ENCODE results near the gene RAB20. TPM values are rescaled to one million over a fixed set of nuclear protein-coding genes. Genes with fewer than 3 reads are reported as not detected.

The RAB20 gene
- total and polyA plus RNA-seq, 2 experiments from 2014 or later = 14.0 to 22.4 TPM

DNA sequence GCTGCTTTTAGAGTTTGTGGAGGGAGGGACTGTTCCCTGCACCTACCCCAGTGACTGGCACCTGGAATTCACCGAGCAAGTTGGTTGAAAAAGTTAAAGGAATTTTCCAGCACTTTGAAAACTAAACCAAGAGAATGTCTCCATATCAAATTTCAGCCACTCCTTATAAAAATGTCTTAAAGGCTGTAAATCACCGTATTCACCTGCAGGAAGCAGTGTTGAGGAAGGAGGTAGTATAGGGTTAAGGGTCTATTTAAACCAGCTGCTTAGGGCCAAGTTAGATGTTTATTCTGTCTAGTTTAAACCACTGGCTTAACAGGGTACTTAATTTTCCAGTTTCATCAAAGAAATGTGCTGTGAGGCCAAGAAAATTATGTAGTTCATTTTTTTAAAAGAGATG lies 3.8 kb upstream of the RAB20 start:
- no peaks in the 10 kb centered on the region for H3K9me3 ChIP-seq (ENCODE audit: low read depth)
- H3K4me1 ChIP-seq (ENCODE audit: low read depth) = peaks cover 6% of the 10 kb centered on the region
- TF ChIP-seq, protein P1, sequence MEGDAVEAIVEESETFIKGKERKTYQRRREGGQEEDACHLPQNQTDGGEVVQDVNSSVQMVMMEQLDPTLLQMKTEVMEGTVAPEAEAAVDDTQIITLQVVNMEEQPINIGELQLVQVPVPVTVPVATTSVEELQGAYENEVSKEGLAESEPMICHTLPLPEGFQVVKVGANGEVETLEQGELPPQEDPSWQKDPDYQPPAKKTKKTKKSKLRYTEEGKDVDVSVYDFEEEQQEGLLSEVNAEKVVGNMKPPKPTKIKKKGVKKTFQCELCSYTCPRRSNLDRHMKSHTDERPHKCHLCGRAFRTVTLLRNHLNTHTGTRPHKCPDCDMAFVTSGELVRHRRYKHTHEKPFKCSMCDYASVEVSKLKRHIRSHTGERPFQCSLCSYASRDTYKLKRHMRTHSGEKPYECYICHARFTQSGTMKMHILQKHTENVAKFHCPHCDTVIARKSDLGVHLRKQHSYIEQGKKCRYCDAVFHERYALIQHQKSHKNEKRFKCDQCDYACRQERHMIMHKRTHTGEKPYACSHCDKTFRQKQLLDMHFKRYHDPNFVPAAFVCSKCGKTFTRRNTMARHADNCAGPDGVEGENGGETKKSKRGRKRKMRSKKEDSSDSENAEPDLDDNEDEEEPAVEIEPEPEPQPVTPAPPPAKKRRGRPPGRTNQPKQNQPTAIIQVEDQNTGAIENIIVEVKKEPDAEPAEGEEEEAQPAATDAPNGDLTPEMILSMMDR (IDR thresholded peaks at IDR 0.05; ENCODE audit: low read depth, low read length) = peak; percentile 6
- H3K27ac ChIP-seq = no peak overlapping the region
- no peaks in the 10 kb centered on the region for H3K36me3 ChIP-seq
- DNase-seq (ENCODE audit: low read depth in 1 of 2, low spot score in 1 of 2) = no peak
- H3K27me3 ChIP-seq = no peaks in the 10 kb centered on the region
- no peak overlapping the region for H3K4me3 ChIP-seq

DNA sequence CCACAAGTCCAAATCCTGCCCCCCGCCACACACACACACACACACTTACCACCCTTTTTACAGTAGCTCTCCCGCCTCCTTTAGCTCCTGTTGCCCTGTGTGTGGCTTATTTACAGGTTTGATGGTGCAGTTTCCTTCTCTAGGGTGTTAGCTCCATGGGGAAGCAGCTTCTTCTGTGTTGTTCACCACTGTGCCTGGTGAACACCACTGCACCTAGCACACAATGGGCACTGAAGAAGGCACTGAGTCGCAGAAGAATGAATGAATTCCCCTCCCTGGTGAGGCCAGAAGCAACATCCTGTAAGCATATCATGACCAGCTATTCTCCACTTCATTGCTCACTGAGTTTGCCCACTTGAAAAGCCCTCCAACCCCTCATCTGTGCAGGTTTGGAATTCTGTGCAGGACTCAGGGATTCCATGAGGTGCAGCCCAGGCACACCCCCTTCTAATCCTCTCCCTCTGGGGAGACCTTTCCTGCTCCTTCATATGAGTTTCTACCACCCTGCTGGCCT lies 3.0 kb upstream of the RAB20 start:
- Histone ChIP-seq H3K4me1 (ENCODE audit: low read depth) (peaks cover 8% of the 10 kb centered on the region), H3K27ac (no peak overlapping the region), H3K36me3 (no peaks in the 10 kb centered on the region), H3K9me3 (ENCODE audit: low read depth) (no peaks in the 10 kb centered on the region), H3K27me3 (no peaks in the 10 kb centered on the region), H3K4me3 (no peak overlapping the region)
- DNase-seq (ENCODE audit: low read depth in 1 of 2, low spot score in 1 of 2) = no peak
- TF ChIP-seq, protein P1 (IDR thresholded peaks at IDR 0.05; ENCODE audit: low read depth, low read length) = no peak

DNA sequence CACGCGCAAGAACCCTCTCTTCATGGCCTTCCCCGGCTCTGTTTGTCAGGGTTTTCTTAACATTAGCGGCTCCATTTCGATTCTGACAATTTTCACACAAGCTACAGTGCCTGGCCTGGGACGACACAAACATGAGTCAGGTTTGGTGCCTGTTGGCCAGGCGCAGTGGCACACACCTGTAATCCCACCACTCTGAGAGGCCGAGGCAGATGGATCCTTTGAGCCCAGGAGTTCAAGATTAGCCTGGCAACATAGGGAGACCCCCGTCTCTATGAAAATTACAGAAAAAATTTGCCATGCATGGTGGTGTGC lies 1.9 kb upstream of the RAB20 start:
- no peaks in the 10 kb centered on the region for H3K36me3 ChIP-seq
- no peak for DNase-seq (ENCODE audit: low read depth in 1 of 2, low spot score in 1 of 2)
- H3K4me1 ChIP-seq (ENCODE audit: low read depth) = peaks cover 8% of the 10 kb centered on the region
- H3K27ac ChIP-seq = no peak overlapping the region
- no peaks in the 10 kb centered on the region for H3K9me3 ChIP-seq (ENCODE audit: low read depth)
- no peak overlapping the region for H3K4me3 ChIP-seq
- TF ChIP-seq, protein P1 (IDR thresholded peaks at IDR 0.05; ENCODE audit: low read depth, low read length) = no peak
- H3K27me3 ChIP-seq = no peaks in the 10 kb centered on the region

DNA sequence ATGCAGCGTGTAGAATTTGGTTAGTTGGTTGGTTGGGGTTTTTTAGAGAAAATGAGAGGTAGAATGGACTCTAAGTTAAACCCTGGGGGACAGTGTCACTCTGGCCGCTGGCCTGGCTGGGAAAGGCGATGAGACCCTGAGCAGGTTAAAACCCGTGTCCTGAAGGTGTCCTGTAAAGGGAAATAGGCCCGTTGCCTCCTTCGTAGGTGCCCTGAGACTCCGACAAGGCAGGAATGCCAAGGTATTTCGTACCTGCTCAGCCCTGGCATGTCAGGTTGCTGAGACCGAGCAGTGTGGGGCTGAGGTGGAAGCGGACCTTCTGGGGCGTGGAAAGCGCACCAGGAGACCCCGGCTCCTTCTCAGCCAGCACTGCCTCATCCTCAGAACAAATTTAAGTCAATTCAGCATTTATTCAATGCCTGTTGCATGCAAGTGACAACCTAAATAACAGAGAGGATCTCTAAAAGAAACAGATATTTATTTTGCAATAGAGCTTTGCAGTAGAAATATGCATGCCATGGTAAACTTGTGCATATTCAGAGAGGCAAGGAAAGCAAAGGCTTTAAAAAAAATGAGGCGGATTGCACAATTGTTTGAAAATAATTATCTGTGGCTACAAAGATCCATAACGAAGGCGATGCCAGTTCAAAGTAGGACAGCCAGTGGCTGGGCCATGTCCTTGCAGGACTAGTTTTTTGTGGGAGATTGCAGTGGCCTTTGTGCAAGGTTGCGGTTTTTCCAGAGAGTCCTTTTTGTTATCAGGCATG lies 1.4 kb upstream of the RAB20 start:
- H3K9me3 ChIP-seq (ENCODE audit: low read depth) = no peaks in the 10 kb centered on the region
- DNase-seq (ENCODE audit: low read depth in 1 of 2, low spot score in 1 of 2) = no peak
- no peaks in the 10 kb centered on the region for H3K27me3 ChIP-seq
- no peaks in the 10 kb centered on the region for H3K36me3 ChIP-seq
- TF ChIP-seq, protein P1 (IDR thresholded peaks at IDR 0.05; ENCODE audit: low read depth, low read length) = no peak
- H3K4me1 ChIP-seq (ENCODE audit: low read depth) = peaks cover 8% of the 10 kb centered on the region
- peak overlapping the region; percentile 76 for H3K4me3 ChIP-seq
- H3K27ac ChIP-seq = no peak overlapping the region

DNA sequence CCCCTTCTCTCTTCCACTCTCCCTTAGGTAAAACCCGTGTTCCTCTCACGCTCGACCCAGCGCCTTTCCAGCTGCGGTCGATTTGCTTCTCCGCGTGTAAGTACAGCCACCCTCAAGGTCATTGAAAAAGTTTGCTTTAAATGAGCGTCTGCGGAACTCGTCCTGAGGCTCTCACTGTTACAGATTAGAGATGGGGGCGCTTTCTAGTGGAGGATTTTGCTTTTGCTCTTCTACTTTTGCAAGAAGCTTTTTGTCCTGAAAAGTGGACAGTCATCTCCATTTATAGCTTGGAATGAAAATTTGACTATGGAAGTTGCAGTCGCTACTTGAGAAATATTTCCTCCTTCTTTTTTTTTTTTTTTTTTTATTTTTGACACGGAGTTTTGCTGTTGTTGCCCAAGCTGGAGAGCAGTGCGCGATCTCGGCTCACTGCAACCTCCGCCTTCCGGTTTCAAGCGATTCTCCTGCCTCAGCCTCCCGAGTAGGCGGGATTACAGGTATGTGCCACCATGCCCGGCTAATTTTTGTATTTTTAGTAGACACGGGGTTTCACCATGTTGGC lies 595 bp upstream of the RAB20 start:
- Histone ChIP-seq H3K27me3 (no peaks in the 10 kb centered on the region), H3K9me3 (ENCODE audit: low read depth) (no peaks in the 10 kb centered on the region), H3K4me3 (peak overlapping the region; percentile 76), H3K27ac (peak overlapping the region; percentile 54), H3K36me3 (no peaks in the 10 kb centered on the region), H3K4me1 (ENCODE audit: low read depth) (peaks cover 8% of the 10 kb centered on the region)
- DNase-seq (ENCODE audit: low read depth in 1 of 2, low spot score in 1 of 2) = no peak
- TF ChIP-seq, protein P1 (IDR thresholded peaks at IDR 0.05; ENCODE audit: low read depth, low read length) = peak; percentile 7

All from cardiac muscle cell (in vitro differentiated cells and primary cell).